H9 (cell line): ENCODE data around the gene HOXD4. TPM values are rescaled to one million over a fixed set of nuclear protein-coding genes. Genes with fewer than 3 reads are reported as not detected.

ENCODE experiments used
- DNase-seq: peaks from one replicate; pipeline ENCODE4 v3.0.0-alpha.2; 2017
- H2AFZ ChIP-seq: one replicate; pipeline ENCODE4 v1.6.1; 2013; ENCODE audit warnings: mild to moderate bottlenecking, low read length, control low read depth, moderate library complexity
- H2AK5ac ChIP-seq: 2 replicates; pipeline ENCODE4 v1.6.1; 2013; ENCODE audit warnings: low read length, control low read depth, mixed read lengths; ENCODE audit not compliant: insufficient read length
- H2BK120ac ChIP-seq: one replicate; pipeline ENCODE4 v1.6.1; 2013; ENCODE audit warnings: low read depth, mild to moderate bottlenecking, low read length, control low read depth, inconsistent platforms; ENCODE audit not compliant: poor library complexity, severe bottlenecking
- H2BK12ac ChIP-seq: 2 replicates; pipeline ENCODE4 v1.6.1; 2013; ENCODE audit warnings: low read length, control low read depth, mixed read lengths, low read depth; ENCODE audit not compliant: insufficient read length
- H2BK15ac ChIP-seq: 2 replicates; pipeline ENCODE4 v1.6.1; 2013; ENCODE audit warnings: low read depth, low read length, control low read depth
- H2BK20ac ChIP-seq: one replicate; pipeline ENCODE4 v1.6.1; 2013; ENCODE audit warnings: low read depth, mild to moderate bottlenecking, low read length, control low read depth, inconsistent platforms; ENCODE audit not compliant: poor library complexity, severe bottlenecking
- H2BK5ac ChIP-seq: 2 replicates; pipeline ENCODE4 v1.6.1; 2013; ENCODE audit warnings: low read length, control low read depth, mixed read lengths; ENCODE audit not compliant: insufficient read length
- H3K14ac ChIP-seq: 2 replicates; pipeline ENCODE4 v1.6.1; 2013; ENCODE audit warnings: low read length, control low read depth; ENCODE audit not compliant: insufficient read depth
- H3K18ac ChIP-seq: 2 replicates; pipeline ENCODE4 v1.6.1; 2013; ENCODE audit warnings: low read depth, mild to moderate bottlenecking, mixed read lengths, low read length, control low read depth; ENCODE audit not compliant: insufficient read length
- H3K23ac ChIP-seq: 2 replicates; pipeline ENCODE4 v1.6.1; 2013; ENCODE audit warnings: low read length, control low read depth, mixed read lengths, low read depth; ENCODE audit not compliant: insufficient read length
- H3K23me2 ChIP-seq: 2 replicates; pipeline ENCODE4 v1.6.1; 2013; ENCODE audit warnings: low read depth, mild to moderate bottlenecking, mixed read lengths, low read length, control low read depth; ENCODE audit not compliant: insufficient read length, poor library complexity, severe bottlenecking
- H3K27ac ChIP-seq: 2 replicates; pipeline ENCODE4 v1.5.1; 2013; ENCODE audit warnings: low read length, control low read depth, mixed read lengths, low read depth; ENCODE audit not compliant: insufficient read length
- H3K27me3 ChIP-seq: 2 replicates; pipeline ENCODE4 v1.6.1; 2013; ENCODE audit warnings: low read length, control low read depth, inconsistent platforms; ENCODE audit not compliant: insufficient read depth
- H3K4ac ChIP-seq: 2 replicates; pipeline ENCODE4 v1.6.1; 2013; ENCODE audit warnings: low read depth, mild to moderate bottlenecking, control low read depth, inconsistent platforms, low read length, moderate library complexity
- H3K4me1 ChIP-seq: 2 replicates; pipeline ENCODE4 v1.6.1; 2013; ENCODE audit warnings: low read length, control low read depth, inconsistent platforms; ENCODE audit not compliant: insufficient read depth
- H3K4me2 ChIP-seq: 2 replicates; pipeline ENCODE4 v1.6.1; 2013; ENCODE audit warnings: low read length, control low read depth, mixed read lengths; ENCODE audit not compliant: insufficient read length, insufficient read depth
- H3K56ac ChIP-seq: 2 replicates; pipeline ENCODE4 v1.6.1; 2013; ENCODE audit warnings: low read depth, mild to moderate bottlenecking, mixed read lengths, low read length, control low read depth; ENCODE audit not compliant: insufficient read length
- H3K79me1 ChIP-seq: 2 replicates; pipeline ENCODE4 v1.6.1; 2013; ENCODE audit warnings: low read depth, mild to moderate bottlenecking, moderate library complexity, low read length, control low read depth, inconsistent platforms; ENCODE audit not compliant: insufficient read depth, poor library complexity, severe bottlenecking
- H3K79me2 ChIP-seq: 2 replicates; pipeline ENCODE4 v1.6.1; 2013; ENCODE audit warnings: low read length, control low read depth, inconsistent platforms; ENCODE audit not compliant: insufficient read depth
- H3K9ac ChIP-seq: 2 replicates; pipeline ENCODE4 v1.6.1; 2013; ENCODE audit warnings: low read length, control low read depth, mixed read lengths; ENCODE audit not compliant: insufficient read length; ENCODE audit errors: extremely low read depth
- H3K9me3 ChIP-seq: one replicate; pipeline ENCODE4 v1.6.1; 2013; ENCODE audit warnings: low read depth, low read length, inconsistent platforms; ENCODE audit not compliant: control insufficient read depth
- H3T11ph ChIP-seq: one replicate; pipeline ENCODE4 v1.6.1; 2013; ENCODE audit warnings: mild to moderate bottlenecking, low read length, control low read depth, inconsistent platforms
- H4K20me1 ChIP-seq: one replicate; pipeline ENCODE4 v1.6.1; 2013; ENCODE audit not compliant: control insufficient read depth, insufficient read length, insufficient read depth
- H4K5ac ChIP-seq: 2 replicates; pipeline ENCODE4 v1.6.1; 2013; ENCODE audit warnings: low read depth, mild to moderate bottlenecking, mixed read lengths, low read length, control low read depth; ENCODE audit not compliant: insufficient read length
- H4K8ac ChIP-seq: replicated peaks from 2 replicates; pipeline ENCODE4 v1.6.1; 2013; ENCODE audit warnings: low read length, control low read depth, mixed read lengths, low read depth; ENCODE audit not compliant: insufficient read length
- H4K91ac ChIP-seq: 2 replicates; pipeline ENCODE4 v1.6.1; 2013; ENCODE audit warnings: low read depth, mild to moderate bottlenecking, moderate library complexity, mixed read lengths, low read length, control low read depth; ENCODE audit not compliant: insufficient read length
- H3K27ac Mint-ChIP-seq, 3 experiments: 2 replicates in 2 of 3; 3 replicates in 1 of 3; pipeline ENCODE4 v1.8.0; 2020 to 2021; ENCODE audit warnings: mixed read lengths in 3 of 3, mild to moderate bottlenecking in 1 of 3, moderate library complexity in 1 of 3
- H3K27me3 Mint-ChIP-seq: 2 replicates; pipeline ENCODE4 v1.8.0; 2021; ENCODE audit warnings: low read depth, mild to moderate bottlenecking, moderate library complexity, mixed read lengths
- H3K36me3 Mint-ChIP-seq, 3 experiments: 2 replicates in 2 of 3; 3 replicates in 1 of 3; pipeline ENCODE4 v1.8.0; 2020 to 2021; ENCODE audit warnings: low read depth in 3 of 3, mixed read lengths in 3 of 3; ENCODE audit not compliant: insufficient read depth in 1 of 3
- H3K4me1 Mint-ChIP-seq, 2 experiments: 2 replicates each; pipeline ENCODE4 v1.8.0; 2020; ENCODE audit warnings: mixed read lengths in 2 of 2
- H3K4me3 Mint-ChIP-seq, 2 experiments: 2 replicates in 1 of 2; 3 replicates in 1 of 2; pipeline ENCODE4 v1.8.0; 2020 to 2021; ENCODE audit warnings: mild to moderate bottlenecking in 2 of 2, mixed read lengths in 2 of 2, moderate library complexity in 1 of 2
- H3K9me3 Mint-ChIP-seq, 2 experiments: 2 replicates in 1 of 2; 3 replicates in 1 of 2; pipeline ENCODE4 v1.8.0; 2020; ENCODE audit warnings: mild to moderate bottlenecking in 2 of 2, mixed read lengths in 2 of 2, moderate library complexity in 1 of 2
- CTCF ChIP-seq: fragments of 200-600 bp; sonication (generic); conservative IDR thresholded peaks from 3 replicates; pipeline ENCODE4 v1.8.0; 2021; ENCODE audit warnings: antibody characterized with exemption, mild to moderate bottlenecking
- WGBS: extraction: QIAGEN DNeasy Blood & Tissue Kit; methylation state at CpG from one replicate; pipeline ENCODE4 v1.1.7; 2013; ENCODE audit warnings: missing lambda C conversion rate, low lambda C conversion rate, mixed read lengths; ENCODE audit not compliant: insufficient read length; ENCODE audit errors: extremely low coverage; 5-methylcytosine and 5-hydroxymethylcytosine counted together
- total RNA-seq: library from RNA; stranded (reverse); gene quantifications from 2 replicates; pipeline ENCODE4 v1.2.1, GENCODE V29; 2021

The HOXD4 gene
- total RNA-seq, 1 experiment from 2014 or later, result not detected

DNA sequence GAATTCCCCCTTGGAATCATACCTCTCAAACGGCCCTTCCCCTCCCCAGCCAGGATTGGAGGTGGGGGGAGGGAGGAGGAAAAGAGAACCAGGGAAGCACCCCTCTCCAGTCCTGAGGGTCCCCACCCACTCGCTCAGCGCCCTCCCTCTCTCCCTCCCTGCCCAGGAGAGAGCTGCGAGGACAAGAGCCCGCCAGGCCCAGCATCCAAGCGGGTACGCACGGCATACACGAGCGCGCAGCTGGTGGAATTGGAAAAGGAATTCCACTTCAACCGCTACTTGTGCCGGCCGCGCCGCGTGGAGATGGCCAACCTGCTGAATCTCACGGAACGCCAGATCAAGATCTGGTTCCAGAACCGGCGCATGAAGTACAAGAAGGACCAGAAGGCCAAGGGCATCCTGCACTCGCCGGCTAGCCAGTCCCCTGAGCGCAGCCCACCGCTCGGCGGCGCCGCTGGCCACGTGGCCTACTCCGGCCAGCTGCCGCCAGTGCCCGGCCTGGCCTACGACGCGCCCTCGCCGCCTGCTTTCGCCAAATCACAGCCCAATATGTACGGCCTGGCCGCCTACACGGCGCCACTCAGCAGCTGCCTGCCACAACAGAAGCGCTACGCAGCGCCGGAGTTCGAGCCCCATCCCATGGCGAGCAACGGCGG is 20.1 kb downstream of the HOXD4 start:
- H3K27me3 Mint-ChIP-seq, result peaks cover 100% of the 10 kb centered on the region
- no peak overlapping the region for H2BK120ac ChIP-seq

More for the DNA sequence above, 20.1 kb downstream of the HOXD4 start:
- Histone ChIP-seq H3K4ac (no peak overlapping the region), H4K91ac (no peak overlapping the region), H3K4me2 (peak overlapping the region; percentile 8), H2BK12ac (no peak overlapping the region), H3K23me2 (no peaks in the 10 kb centered on the region), H2AFZ (no peak overlapping the region), H2BK15ac (no peak overlapping the region), H3K9me3 (no peaks in the 10 kb centered on the region), H4K20me1 (no peaks in the 10 kb centered on the region), H3K79me2 (no peaks in the 10 kb centered on the region), H3K27me3 (peaks cover 98% of the 10 kb centered on the region), H2BK5ac (no peak overlapping the region), H4K8ac (no peak overlapping the region), H3K18ac (no peak overlapping the region), H3K9ac (no peak overlapping the region), H4K5ac (no peak overlapping the region), H3K4me1 (no peaks in the 10 kb centered on the region), H3K14ac (no peak overlapping the region), H2AK5ac (no peak overlapping the region), H2BK20ac (no peak overlapping the region), H3K79me1 (no peaks in the 10 kb centered on the region), H3K56ac (no peak overlapping the region), H3K27ac (no peak overlapping the region), H3T11ph (no peak overlapping the region), H3K23ac (no peak overlapping the region)
- H3K27ac Mint-ChIP-seq, result no peak overlapping the region
- H3K9me3 Mint-ChIP-seq, result peaks cover 0 to 14% of the 10 kb centered on the region in 2 experiments; a peak in 3 of 5 replicates
- H3K36me3 Mint-ChIP-seq, result no peaks in the 10 kb centered on the region; a peak in 1 of 7 replicates
- peak; percentile 70 for DNase-seq
- H3K4me3 Mint-ChIP-seq, result peak overlapping the region in 1 of 2 experiments; percentile 76; a peak in 3 of 5 replicates
- TF ChIP-seq CTCF, result peak; percentile 16; the same call in 2 of the 3 replicates
- H3K4me1 Mint-ChIP-seq, result peaks cover 20 to 32% of the 10 kb centered on the region in 2 experiments
- WGBS, result no CpG with 5 or more reads among the region's 51 CpGs
